Left renal pelvis (tissue), 4 donors: ENCODE data around the gene PRKAR1A. TPM values are rescaled to one million over a fixed set of nuclear protein-coding genes. Genes with fewer than 3 reads are reported as not detected.

Experiments
- DNase-seq, 4 donors: peaks; one replicate each; pipeline ENCODE4 v3.0.0-alpha.2; 2013; ENCODE audit warnings: low read depth in 4 of 4, low spot score in 3 of 4
- polyA plus RNA-seq, 4 donors: library from polyadenylated mRNA; unstranded; fragments of 120-200 nt; gene quantifications; one replicate each; pipeline ENCODE4 v1.2.1, GENCODE V29; 2013; ENCODE audit not compliant: insufficient read length in 4 of 4

The PRKAR1A gene
- polyA plus RNA-seq, 4 donors, result 271 to 435 (median 366) TPM

- DNase-seq, result no peak
Observed at GRCh38 chr17:68539548-68540467, 27.6 kb downstream of the PRKAR1A start.

- no peak for DNase-seq
Observed at GRCh38 chr17:68540981-68541380, 28.8 kb downstream of the PRKAR1A start.

GRCh38 chr17:68541816-68542215, 29.6 kb downstream of the PRKAR1A start:
- DNase-seq, result no peak

DNA sequence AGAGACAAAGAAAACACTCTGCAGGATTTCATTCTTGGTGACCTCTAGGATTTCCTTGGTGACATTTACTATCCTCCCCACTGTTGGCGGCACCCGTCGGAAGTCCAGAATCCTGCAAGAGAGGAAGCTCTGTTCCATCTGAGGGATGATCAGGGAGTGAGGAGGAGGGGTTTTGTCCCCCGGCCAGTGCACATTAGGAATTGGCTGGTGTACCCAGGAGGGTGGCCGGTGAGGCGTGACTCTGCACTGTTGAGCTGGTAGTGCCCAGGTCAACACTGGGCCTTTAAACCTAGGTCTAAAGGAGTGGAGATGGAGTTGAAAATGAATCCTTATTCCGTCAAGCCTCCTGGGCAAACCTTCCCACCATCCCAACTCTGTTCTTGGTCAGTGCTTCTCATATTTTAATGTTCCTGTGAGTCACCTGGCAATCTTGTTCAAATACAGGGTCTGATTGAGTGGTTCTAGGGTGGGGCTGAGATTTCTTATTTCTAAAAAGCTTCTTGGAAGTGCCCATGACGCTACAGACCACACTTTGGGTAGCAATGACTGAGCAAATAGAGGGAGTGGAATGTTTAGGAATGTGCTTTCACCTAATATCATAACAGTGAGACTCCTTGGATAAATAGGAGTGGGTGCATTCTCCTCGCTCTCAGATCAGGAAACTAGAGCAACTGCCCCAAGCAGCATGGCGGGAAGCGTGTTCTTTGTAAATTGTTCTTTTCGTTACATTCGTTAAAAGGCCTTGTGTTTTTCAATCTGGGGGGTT, 30.7 kb downstream of the PRKAR1A start:
- no peak for DNase-seq

- no peak for DNase-seq
Observed at GRCh38 chr17:68544111-68544915, 32.1 kb downstream of the PRKAR1A start.

DNA sequence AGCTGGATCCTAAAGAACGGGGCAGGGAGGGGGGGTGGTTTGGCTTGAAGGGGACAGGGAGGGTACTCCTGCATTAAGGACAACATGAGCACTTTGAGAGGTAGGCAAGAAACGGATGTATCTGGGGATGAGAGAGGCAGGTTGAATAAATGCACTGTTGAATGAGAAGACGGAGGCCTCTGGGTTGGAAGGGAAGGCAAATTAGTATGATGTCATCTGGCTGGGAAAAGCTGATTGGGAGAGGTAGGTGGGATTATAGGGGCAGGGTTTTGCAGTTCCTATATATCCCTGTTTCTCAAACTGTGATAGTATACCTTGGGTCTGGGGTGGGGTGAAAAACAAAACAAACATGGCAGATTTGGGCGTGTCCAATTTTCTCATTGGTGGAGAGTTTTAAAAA, 44.3 kb downstream of the PRKAR1A start:
- no peak for DNase-seq

- DNase-seq, result no peak
Observed at GRCh38 chr17:68559316-68559715, 47.1 kb downstream of the PRKAR1A start.

- no peak for DNase-seq
Observed at GRCh38 chr17:68560966-68561720, 48.9 kb downstream of the PRKAR1A start.

GRCh38 chr17:68562736-68563135, 50.5 kb downstream of the PRKAR1A start:
- no peak for DNase-seq

GRCh38 chr17:68564415-68565111, 52.3 kb downstream of the PRKAR1A start:
- DNase-seq, result no peak

DNA sequence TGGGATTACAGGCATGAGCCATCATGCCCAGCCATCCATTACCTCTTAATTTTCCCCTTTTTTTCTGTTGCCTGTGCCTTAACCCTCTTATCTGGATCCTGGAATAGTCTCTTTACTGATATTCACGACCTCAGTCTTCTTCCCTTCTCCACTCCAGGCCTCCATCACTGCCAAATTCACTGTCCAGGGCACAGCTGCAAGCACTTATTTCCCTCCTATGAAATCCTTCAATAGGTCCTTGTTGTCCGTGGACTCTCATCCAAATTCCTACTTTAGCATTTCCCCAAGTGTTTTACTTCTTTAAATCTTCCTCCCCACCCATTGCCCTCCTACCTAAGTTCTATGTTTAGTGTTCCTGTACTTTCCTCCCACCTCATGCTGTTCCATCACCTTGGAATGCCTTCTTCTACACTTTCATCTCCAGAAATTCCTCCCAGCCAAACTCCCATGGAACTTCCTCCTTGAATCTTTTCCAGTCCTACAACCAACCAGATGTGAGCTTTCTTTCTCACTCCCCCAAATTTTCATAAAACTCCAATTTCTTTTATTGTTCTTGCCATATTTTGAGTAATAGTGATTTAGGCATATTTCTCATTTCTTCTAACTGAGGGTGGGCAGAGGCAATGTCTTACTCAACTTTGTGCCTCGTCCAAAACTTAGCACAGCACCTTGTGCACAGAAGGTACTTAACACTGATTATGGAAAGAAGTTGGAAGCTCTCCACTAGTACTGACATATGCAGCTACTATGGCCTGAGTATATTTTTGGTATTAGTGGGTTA, 53.6 kb downstream of the PRKAR1A start:
- DNase-seq, result no peak

GRCh38 chr17:68566442-68566738, 54.2 kb downstream of the PRKAR1A start:
- DNase-seq, result no peak

- DNase-seq, result no peak
Observed at GRCh38 chr17:68567035-68567434, 54.8 kb downstream of the PRKAR1A start.

DNA sequence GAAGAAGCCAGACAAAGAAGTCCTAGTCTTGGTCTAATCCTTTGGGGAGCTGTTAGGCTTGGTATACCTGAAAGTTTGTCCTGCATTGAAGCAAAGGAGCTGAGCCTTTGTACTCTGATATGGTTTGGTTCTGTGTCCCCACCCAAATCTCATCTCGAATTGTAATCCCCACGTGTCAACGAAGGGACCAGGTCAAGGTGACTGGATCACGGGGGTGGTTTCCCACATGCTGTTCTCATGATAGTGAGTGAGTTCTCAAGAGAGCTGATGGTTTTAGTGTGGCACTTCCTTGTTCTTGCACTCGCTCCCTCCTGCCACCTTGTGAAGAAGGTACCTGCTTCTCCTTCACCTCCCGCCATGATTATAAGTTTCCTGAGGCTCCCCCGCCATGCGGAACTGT, 55.4 kb downstream of the PRKAR1A start:
- DNase-seq, result no peak

DNA sequence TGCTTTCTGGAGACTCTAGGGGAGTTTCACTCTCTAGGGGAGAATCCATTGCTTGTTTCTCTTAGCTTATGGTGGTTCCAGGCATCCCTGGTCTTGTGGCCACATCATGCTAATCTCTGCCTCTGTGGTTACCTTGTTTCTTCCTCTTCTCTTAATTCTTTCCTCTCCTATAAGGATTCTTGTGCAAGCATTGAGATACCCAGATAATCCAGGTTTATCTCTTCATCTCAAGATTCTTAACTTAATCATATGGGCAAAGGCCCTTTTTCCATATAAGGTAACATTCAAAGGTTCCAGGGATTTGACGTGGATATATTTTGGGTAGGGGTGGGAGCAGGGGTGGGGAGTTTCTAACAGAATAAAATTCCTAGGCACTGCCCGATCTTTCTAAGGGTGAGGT, 56.4 kb downstream of the PRKAR1A start:
- DNase-seq, result no peak

- DNase-seq, result no peak
Observed at GRCh38 chr17:68569346-68569745, 57.1 kb downstream of the PRKAR1A start.

GRCh38 chr17:68570526-68570925, 58.3 kb downstream of the PRKAR1A start:
- no peak for DNase-seq

DNA sequence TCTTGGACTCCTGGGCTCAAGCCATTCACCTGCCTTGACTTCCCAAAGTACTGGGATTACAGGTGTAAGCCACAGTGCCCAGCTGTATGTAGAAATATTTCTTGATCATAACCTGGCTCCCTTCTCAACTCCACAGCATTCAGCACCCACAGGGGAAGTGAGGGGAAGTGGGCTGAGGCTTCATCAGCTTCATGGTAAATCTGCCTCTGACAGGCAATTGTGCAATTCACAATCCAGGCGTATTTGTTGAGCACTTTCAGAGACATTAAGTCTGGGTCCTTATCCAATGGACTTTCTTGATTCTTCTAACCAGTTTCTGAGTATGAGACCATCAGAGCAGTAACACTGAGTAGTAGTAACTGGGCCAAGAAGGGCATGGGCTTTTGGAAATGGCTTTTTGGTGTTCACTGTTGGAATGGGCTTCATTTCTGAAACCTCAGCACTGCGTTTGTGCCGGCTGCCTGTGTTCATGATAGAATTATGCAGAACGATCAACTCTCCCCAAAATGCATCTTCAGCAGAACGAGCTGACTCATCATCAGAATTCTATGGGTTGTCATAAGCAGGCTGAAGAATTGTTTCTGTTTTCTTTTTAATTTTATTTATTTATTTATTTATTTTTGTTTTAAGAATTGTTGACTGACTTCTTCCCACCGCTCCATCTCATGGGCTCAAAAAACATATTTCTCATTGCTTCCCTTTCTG, 60.1 kb downstream of the PRKAR1A start:
- no peak for DNase-seq
